Spinal cord (tissue), 10 donors: ENCODE results near the gene RPUSD4. TPM values are rescaled to one million over a fixed set of nuclear protein-coding genes. Genes with fewer than 3 reads are reported as not detected.

ENCODE experiments used
- DNase-seq, 6 donors: peaks; one replicate each; pipeline versions ENCODE4 v3.0.0 to v3.0.0-alpha.2; 2013 to 2015; ENCODE audit warnings: low spot score in 6 of 6, low read depth in 4 of 6
- H3K27ac ChIP-seq: one replicate; pipeline ENCODE4 v1.5.1; 2013; ENCODE audit warnings: low read depth, low read length, control low read depth
- H3K27me3 ChIP-seq: one replicate; pipeline ENCODE4 v1.6.1; 2013; ENCODE audit warnings: low read length; ENCODE audit not compliant: control insufficient read depth, insufficient read depth
- H3K36me3 ChIP-seq: one replicate; pipeline ENCODE4 v1.6.1; 2013; ENCODE audit warnings: low read length; ENCODE audit not compliant: control insufficient read depth, insufficient read depth
- H3K4me1 ChIP-seq: one replicate; pipeline ENCODE4 v1.6.1; 2013; ENCODE audit warnings: low read length; ENCODE audit not compliant: control insufficient read depth, insufficient read depth
- H3K4me3 ChIP-seq: one replicate; pipeline ENCODE4 v1.5.1; 2013; ENCODE audit warnings: low read depth, low read length, control low read depth
- H3K9me3 ChIP-seq: one replicate; pipeline ENCODE4 v1.6.1; 2013; ENCODE audit warnings: low read length; ENCODE audit not compliant: control insufficient read depth, insufficient read depth
- WGBS: methylation state at CpG from one replicate; pipeline ENCODE4 v1.1.5; 2013; ENCODE audit warnings: missing lambda C conversion rate; ENCODE audit not compliant: insufficient coverage; 5-methylcytosine and 5-hydroxymethylcytosine counted together
- polyA plus RNA-seq, 2 donors: library from polyadenylated mRNA; unstranded; fragments of 120-200 nt; gene quantifications; one replicate each; pipeline ENCODE4 v1.2.1, GENCODE V29; 2013; ENCODE audit not compliant: insufficient read length in 2 of 2
- total RNA-seq, 2 donors: library from RNA; depleted of rRNA in 1 of 2; stranded (reverse); fragments of 120-200 nt in 1 of 2; fragments of >200 nt in 1 of 2; gene quantifications; one replicate each; pipeline versions ENCODE4 v1.2.3 to v1.2.4, GENCODE V29; 2013 to 2014
- donor health status: healthy.

RPUSD4 gene
- total and polyA plus RNA-seq, 4 donors = 19.6 to 34.0 (median 24.5) TPM

- H3K27ac ChIP-seq = no peak overlapping the region
- peaks cover 13% of the 10 kb centered on the region for H3K27me3 ChIP-seq
- DNase-seq = no peak
- no peaks in the 10 kb centered on the region for H3K9me3 ChIP-seq
- WGBS = 93% methylated on average over 3 of the region's 3 CpGs
- no peaks in the 10 kb centered on the region for H3K36me3 ChIP-seq
- no peak overlapping the region for H3K4me3 ChIP-seq
- peaks cover 9% of the 10 kb centered on the region for H3K4me1 ChIP-seq
Observed at GRCh38 chr11:126169291-126169690, 42.2 kb downstream of the RPUSD4 start.

- Histone ChIP-seq H3K4me1 (peaks cover 21% of the 10 kb centered on the region), H3K4me3 (no peak overlapping the region), H3K36me3 (no peaks in the 10 kb centered on the region), H3K9me3 (no peaks in the 10 kb centered on the region), H3K27ac (no peak overlapping the region), H3K27me3 (peaks cover 24% of the 10 kb centered on the region)
- DNase-seq = peak in 1 of 6 donors; percentile 67
- WGBS = 60% methylated on average over 1 of the region's 2 CpGs
Observed at GRCh38 chr11:126167488-126167887, 44.0 kb downstream of the RPUSD4 start.

- H3K27ac ChIP-seq = no peak overlapping the region
- DNase-seq = no peak
- no peak overlapping the region for H3K4me3 ChIP-seq
- no peaks in the 10 kb centered on the region for H3K9me3 ChIP-seq
- WGBS = no CpG with 5 or more reads among the region's 3 CpGs
- H3K27me3 ChIP-seq = peaks cover 24% of the 10 kb centered on the region
- H3K4me1 ChIP-seq = peaks cover 24% of the 10 kb centered on the region
- no peaks in the 10 kb centered on the region for H3K36me3 ChIP-seq
Observed at GRCh38 chr11:126166413-126166812, 45.0 kb downstream of the RPUSD4 start.

- Histone ChIP-seq H3K4me3 (no peak overlapping the region), H3K4me1 (peaks cover 30% of the 10 kb centered on the region), H3K36me3 (no peaks in the 10 kb centered on the region), H3K27me3 (peaks cover 26% of the 10 kb centered on the region), H3K27ac (no peak overlapping the region), H3K9me3 (no peaks in the 10 kb centered on the region)
- peak in 1 of 6 donors; percentile 53 for DNase-seq
- 36% methylated on average over 10 of the region's 10 CpGs for WGBS
Observed at GRCh38 chr11:126165757-126166156, 45.7 kb downstream of the RPUSD4 start.

GRCh38 chr11:126165311-126165720 lies 46.1 kb downstream of the RPUSD4 start:
- Histone ChIP-seq H3K9me3 (no peaks in the 10 kb centered on the region), H3K27me3 (peaks cover 29% of the 10 kb centered on the region), H3K4me3 (no peak overlapping the region), H3K4me1 (peaks cover 32% of the 10 kb centered on the region), H3K36me3 (no peaks in the 10 kb centered on the region), H3K27ac (no peak overlapping the region)
- no peak for DNase-seq
- WGBS = 91% methylated on average over 8 of the region's 9 CpGs

GRCh38 chr11:126164781-126165180 lies 46.7 kb downstream of the RPUSD4 start:
- Histone ChIP-seq H3K9me3 (no peaks in the 10 kb centered on the region), H3K27me3 (peaks cover 29% of the 10 kb centered on the region), H3K27ac (no peak overlapping the region), H3K36me3 (no peaks in the 10 kb centered on the region), H3K4me3 (no peak overlapping the region), H3K4me1 (peaks cover 37% of the 10 kb centered on the region)
- 89% methylated on average over 8 of the region's 8 CpGs for WGBS
- DNase-seq = no peak

- no peaks in the 10 kb centered on the region for H3K36me3 ChIP-seq
- H3K27ac ChIP-seq = no peak overlapping the region
- peaks cover 40% of the 10 kb centered on the region for H3K4me1 ChIP-seq
- 73% methylated on average over 9 of the region's 9 CpGs for WGBS
- H3K4me3 ChIP-seq = no peak overlapping the region
- H3K9me3 ChIP-seq = no peaks in the 10 kb centered on the region
- H3K27me3 ChIP-seq = peaks cover 30% of the 10 kb centered on the region
- DNase-seq = no peak
Observed at GRCh38 chr11:126163779-126164178, 47.7 kb downstream of the RPUSD4 start.

GRCh38 chr11:126163074-126163700 lies 48.3 kb downstream of the RPUSD4 start:
- 11% methylated on average over 19 of the region's 22 CpGs for WGBS
- H3K9me3 ChIP-seq = no peaks in the 10 kb centered on the region
- no peak overlapping the region for H3K27ac ChIP-seq
- peak in 2 of 6 donors; percentile 53 to 75 for DNase-seq
- no peak overlapping the region for H3K4me3 ChIP-seq
- no peaks in the 10 kb centered on the region for H3K36me3 ChIP-seq
- H3K4me1 ChIP-seq = peaks cover 40% of the 10 kb centered on the region
- peaks cover 32% of the 10 kb centered on the region for H3K27me3 ChIP-seq

- H3K27me3 ChIP-seq = peaks cover 31% of the 10 kb centered on the region
- 81% methylated on average over 9 of the region's 14 CpGs for WGBS
- no peak overlapping the region for H3K4me3 ChIP-seq
- H3K27ac ChIP-seq = no peak overlapping the region
- no peaks in the 10 kb centered on the region for H3K9me3 ChIP-seq
- H3K36me3 ChIP-seq = no peaks in the 10 kb centered on the region
- DNase-seq = no peak
- peaks cover 40% of the 10 kb centered on the region for H3K4me1 ChIP-seq
Observed at GRCh38 chr11:126162306-126163030, 49.0 kb downstream of the RPUSD4 start.

GRCh38 chr11:126161023-126161391 lies 50.4 kb downstream of the RPUSD4 start:
- Histone ChIP-seq H3K27me3 (peaks cover 31% of the 10 kb centered on the region), H3K27ac (no peak overlapping the region), H3K4me1 (peaks cover 39% of the 10 kb centered on the region), H3K36me3 (no peaks in the 10 kb centered on the region), H3K4me3 (no peak overlapping the region), H3K9me3 (no peaks in the 10 kb centered on the region)
- WGBS = 88% methylated on average over 3 of the region's 7 CpGs
- no peak for DNase-seq
